Liver (tissue), 3 donors: ENCODE data around the gene ARHGAP30.

Source experiments
- ATF3 ChIP-seq: IDR thresholded peaks from 2 replicates; pipeline ENCODE4 v1.6.1; 2016; ENCODE audit warnings: antibody characterized with exemption
- CTCF ChIP-seq: fragments of 150-350 bp; IDR thresholded peaks from 2 replicates; pipeline ENCODE4 v1.5.1; 2017; ENCODE audit warnings: improper control_type of control experiment, low read depth, low read length; ENCODE audit not compliant: missing input control
- EGR1 ChIP-seq, 2 donors: IDR thresholded peaks; 2 replicates each; pipeline ENCODE4 v1.6.1; 2016 to 2018; ENCODE audit warnings: antibody characterized with exemption in 2 of 2, low read depth in 2 of 2
- GABPA ChIP-seq, 2 donors: IDR thresholded peaks in 1 of 2; conservative IDR thresholded peaks in 1 of 2; 2 replicates each; pipeline ENCODE4 v1.6.1; 2016; ENCODE audit warnings: antibody characterized with exemption in 2 of 2, mild to moderate bottlenecking in 1 of 2, moderate library complexity in 1 of 2
- JUND ChIP-seq, 2 donors: IDR thresholded peaks; 2 replicates each; pipeline ENCODE4 v1.6.1; 2016; ENCODE audit warnings: antibody characterized with exemption in 2 of 2
- MAX ChIP-seq: IDR thresholded peaks from 2 replicates; pipeline ENCODE4 v1.6.1; 2016; ENCODE audit warnings: antibody characterized with exemption
- RAD21 ChIP-seq, 2 donors: IDR thresholded peaks; 2 replicates each; pipeline ENCODE4 v1.6.1; 2016; ENCODE audit warnings: antibody characterized with exemption in 2 of 2, mild to moderate bottlenecking in 2 of 2
- REST ChIP-seq: IDR thresholded peaks from 2 replicates; pipeline ENCODE4 v1.6.1; 2016; ENCODE audit warnings: antibody characterized with exemption, mild to moderate bottlenecking
- RXRA ChIP-seq, 2 donors: IDR thresholded peaks; 2 replicates each; pipeline ENCODE4 v1.6.1; 2017 to 2018; ENCODE audit warnings: antibody characterized with exemption in 2 of 2, mild to moderate bottlenecking in 1 of 2
- SP1 ChIP-seq: IDR thresholded peaks from 2 replicates; pipeline ENCODE4 v1.6.1; 2018; ENCODE audit warnings: antibody characterized with exemption, mild to moderate bottlenecking
- TAF1 ChIP-seq: conservative IDR thresholded peaks from 2 replicates; pipeline ENCODE4 v1.6.1; 2016; ENCODE audit warnings: antibody characterized with exemption, mild to moderate bottlenecking
- YY1 ChIP-seq: IDR thresholded peaks from 2 replicates; pipeline ENCODE4 v1.6.1; 2016; ENCODE audit warnings: antibody characterized with exemption, mild to moderate bottlenecking
- donor health status: healthy.
- donor health status: healthy.

- TF ChIP-seq CTCF (no peak), TAF1 (no peak), YY1 (peak; percentile 85), SP1 (peak; percentile 100), JUND (IDR thresholded peaks at IDR 0.05) (peak; percentile 95 to 96), RAD21 (IDR thresholded peaks at IDR 0.05) (peak; percentile 51 to 56), GABPA (IDR thresholded peaks at IDR 0.05 in 1 of 2, conservative IDR thresholded peaks at IDR 0.05 in 1 of 2) (peak; percentile 75 to 91), REST (peak; percentile 90), MAX (peak; percentile 99), RXRA (IDR thresholded peaks at IDR 0.05) (peak; percentile 97), EGR1 (IDR thresholded peaks at IDR 0.05; ENCODE audit: low read depth in 2 of 2) (peak; percentile 74 to 96), ATF3 (peak; percentile 73)
These were observed 56.0 kb downstream of the ARHGAP30 start for GRCh38 chr1:161013488-161014230.
